ENCODE data around the gene PPFIA2. TPM values are rescaled to one million over a fixed set of nuclear protein-coding genes. Genes with fewer than 3 reads are reported as not detected.

The PPFIA2 gene
- total RNA-seq, 1 experiment from 2014 or later: not detected

DNA sequence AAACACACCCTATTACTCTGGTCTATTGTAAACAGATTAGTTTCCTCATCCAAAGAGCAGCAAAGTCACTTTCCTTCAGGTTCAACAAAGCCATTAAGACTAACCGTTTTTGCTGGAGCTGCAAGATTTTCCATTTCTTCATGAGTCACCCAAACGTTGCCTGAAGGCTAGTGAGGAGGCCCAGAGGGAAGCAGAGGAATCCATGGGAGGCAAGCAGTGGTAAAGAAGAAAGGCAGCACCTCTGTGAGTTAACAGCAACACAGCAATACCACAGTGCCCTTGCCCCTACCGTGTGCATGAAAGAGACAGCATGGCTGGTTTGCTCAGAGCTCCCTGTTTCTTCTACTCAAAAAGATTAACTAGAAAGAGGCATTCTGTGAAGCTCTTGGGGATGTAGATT lies 475.0 kb downstream of the PPFIA2 start:
- ChIA-PET CTCF (no interaction called here), POLR2A (ENCODE audit: unreplicated experiment) (no interaction called here)
- H3K4me1 ChIP-seq (replicated peaks; ENCODE audit: insufficient read depth): no peaks in the 10 kb centered on the region
- H3K4me3 ChIP-seq: no peak overlapping the region
- H3K9me3 ChIP-seq (ENCODE audit: insufficient read depth, low read depth): no peaks in the 10 kb centered on the region
- H3K4me2 ChIP-seq: no peak overlapping the region
- DNase-seq: peak in 1 of 2 experiments; percentile 6
- intact Hi-C loops (cut with micrococcal nuclease; ENCODE audit: unreplicated experiment): loop anchor here (10.0 kb wide), 1 partner anchor 341 kb away; no protein-coding TSS in a partner anchor
- H3K27ac ChIP-seq: no peak overlapping the region
- no peaks in the 10 kb centered on the region for H3K27me3 ChIP-seq (ENCODE audit: insufficient read depth, low read depth)
- H2AFZ ChIP-seq: no peak overlapping the region
- H3K79me2 ChIP-seq (ENCODE audit: low read depth): no peaks in the 10 kb centered on the region
- no peaks in the 10 kb centered on the region; the same call in 1 of the 2 replicates for H3K9me2 ChIP-seq (ENCODE audit: insufficient read depth)
- no TSS peak for BruUV-seq (replicated peaks)
- no peaks in the 10 kb centered on the region for H3F3A ChIP-seq (ENCODE audit: insufficient read depth, low read depth)
- H4K20me1 ChIP-seq (ENCODE audit: insufficient read depth): no peaks in the 10 kb centered on the region; the same call in 1 of the 2 replicates
- no peak for TF ChIP-seq EZH2 (IDR thresholded peaks at IDR 0.05; ENCODE audit: low read depth)
- TF ChIP-seq, protein P1, sequence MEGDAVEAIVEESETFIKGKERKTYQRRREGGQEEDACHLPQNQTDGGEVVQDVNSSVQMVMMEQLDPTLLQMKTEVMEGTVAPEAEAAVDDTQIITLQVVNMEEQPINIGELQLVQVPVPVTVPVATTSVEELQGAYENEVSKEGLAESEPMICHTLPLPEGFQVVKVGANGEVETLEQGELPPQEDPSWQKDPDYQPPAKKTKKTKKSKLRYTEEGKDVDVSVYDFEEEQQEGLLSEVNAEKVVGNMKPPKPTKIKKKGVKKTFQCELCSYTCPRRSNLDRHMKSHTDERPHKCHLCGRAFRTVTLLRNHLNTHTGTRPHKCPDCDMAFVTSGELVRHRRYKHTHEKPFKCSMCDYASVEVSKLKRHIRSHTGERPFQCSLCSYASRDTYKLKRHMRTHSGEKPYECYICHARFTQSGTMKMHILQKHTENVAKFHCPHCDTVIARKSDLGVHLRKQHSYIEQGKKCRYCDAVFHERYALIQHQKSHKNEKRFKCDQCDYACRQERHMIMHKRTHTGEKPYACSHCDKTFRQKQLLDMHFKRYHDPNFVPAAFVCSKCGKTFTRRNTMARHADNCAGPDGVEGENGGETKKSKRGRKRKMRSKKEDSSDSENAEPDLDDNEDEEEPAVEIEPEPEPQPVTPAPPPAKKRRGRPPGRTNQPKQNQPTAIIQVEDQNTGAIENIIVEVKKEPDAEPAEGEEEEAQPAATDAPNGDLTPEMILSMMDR (conservative IDR thresholded peaks at IDR 0.05): no peak
- H3K36me3 ChIP-seq (ENCODE audit: low read depth): no peaks in the 10 kb centered on the region

DNA sequence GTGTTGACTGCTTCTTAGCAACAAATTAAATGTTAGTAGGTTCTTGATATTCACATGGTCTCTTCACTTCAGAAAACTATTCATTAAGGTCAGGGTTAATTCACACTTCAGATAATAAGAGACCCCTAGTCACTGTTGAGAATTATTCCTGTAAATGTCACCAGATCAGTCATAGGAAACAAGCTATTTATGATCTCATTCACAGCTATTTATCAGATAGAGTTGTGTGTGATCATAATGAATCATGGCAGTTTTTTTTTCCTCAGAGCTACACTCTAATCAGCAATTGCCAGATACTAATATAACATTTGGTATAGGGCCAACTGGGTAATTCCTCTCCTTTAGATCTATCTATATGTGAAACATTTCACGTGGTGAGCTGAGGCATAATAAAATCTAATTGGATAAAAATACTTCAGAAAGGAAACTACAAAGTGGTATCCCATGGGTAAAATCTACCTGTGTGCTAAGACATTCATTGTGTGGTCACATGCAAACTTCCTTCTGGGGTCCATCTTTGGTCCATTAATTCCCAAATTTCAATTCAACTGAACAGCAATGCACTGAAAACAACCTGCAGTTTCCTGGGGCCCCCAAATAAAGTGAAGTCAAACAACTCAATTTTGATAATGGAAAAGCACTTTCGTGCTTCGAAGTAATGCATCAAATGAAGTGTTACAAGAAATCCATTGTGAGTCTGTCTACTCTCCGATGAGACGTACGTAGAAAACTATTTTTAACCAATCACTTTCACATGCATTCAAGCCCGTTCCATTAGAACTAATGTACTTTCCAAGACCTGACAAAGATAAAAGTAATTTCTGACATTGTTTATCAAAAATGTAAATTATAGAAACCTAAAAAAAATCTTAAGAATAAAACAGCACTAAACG lies 484.3 kb downstream of the PPFIA2 start:
- no peak overlapping the region for H3K4me3 ChIP-seq
- H3K9me2 ChIP-seq (ENCODE audit: insufficient read depth): no peaks in the 10 kb centered on the region
- no peaks in the 10 kb centered on the region for H4K20me1 ChIP-seq (ENCODE audit: insufficient read depth)
- no peaks in the 10 kb centered on the region for H3F3A ChIP-seq (ENCODE audit: insufficient read depth, low read depth)
- no peaks in the 10 kb centered on the region for H3K4me1 ChIP-seq (replicated peaks; ENCODE audit: insufficient read depth)
- H3K79me2 ChIP-seq (ENCODE audit: low read depth): no peaks in the 10 kb centered on the region
- intact Hi-C loops (cut with micrococcal nuclease; ENCODE audit: unreplicated experiment): no loop called here
- DNase-seq: no peak
- H3K36me3 ChIP-seq (ENCODE audit: low read depth): no peaks in the 10 kb centered on the region
- no TSS peak for BruUV-seq (replicated peaks)
- ChIA-PET CTCF (no interaction called here), POLR2A (ENCODE audit: unreplicated experiment) (no interaction called here)
- no peak overlapping the region for H3K4me2 ChIP-seq
- no peak overlapping the region for H3K27ac ChIP-seq
- TF ChIP-seq, protein P1 (conservative IDR thresholded peaks at IDR 0.05): no peak
- no peak for TF ChIP-seq EZH2 (IDR thresholded peaks at IDR 0.05; ENCODE audit: low read depth)
- no peaks in the 10 kb centered on the region for H3K27me3 ChIP-seq (ENCODE audit: insufficient read depth, low read depth)
- H3K9me3 ChIP-seq (ENCODE audit: insufficient read depth, low read depth): no peaks in the 10 kb centered on the region
- no peak overlapping the region for H2AFZ ChIP-seq

DNA sequence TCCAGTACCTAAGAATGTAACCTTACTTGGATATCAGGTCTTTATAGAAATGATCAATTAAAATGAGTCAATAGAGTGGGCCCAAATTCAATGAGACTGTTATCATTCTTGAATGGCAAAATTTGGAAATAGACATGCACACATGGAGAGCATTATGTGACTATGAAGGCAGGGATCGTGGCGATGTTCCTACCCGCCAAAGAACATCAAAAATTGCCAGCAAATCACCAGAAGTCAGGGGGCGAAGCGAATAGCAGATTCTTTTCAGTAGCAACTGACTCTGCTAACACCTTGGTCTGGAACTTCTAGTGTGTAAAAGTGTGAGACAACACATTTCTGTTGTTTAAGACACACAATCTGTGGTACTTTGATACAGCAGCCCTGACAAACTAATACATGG lies 488.8 kb downstream of the PPFIA2 start:
- Histone ChIP-seq H3K9me2 (ENCODE audit: insufficient read depth) (no peaks in the 10 kb centered on the region), H3K4me3 (no peak overlapping the region), H2AFZ (no peak overlapping the region), H3K27ac (no peak overlapping the region), H3K27me3 (ENCODE audit: insufficient read depth, low read depth) (no peaks in the 10 kb centered on the region), H3K4me2 (no peak overlapping the region), H3F3A (ENCODE audit: insufficient read depth, low read depth) (no peaks in the 10 kb centered on the region), H3K79me2 (ENCODE audit: low read depth) (no peaks in the 10 kb centered on the region), H3K9me3 (ENCODE audit: insufficient read depth, low read depth) (no peaks in the 10 kb centered on the region), H3K36me3 (ENCODE audit: low read depth) (no peaks in the 10 kb centered on the region), H3K4me1 (replicated peaks; ENCODE audit: insufficient read depth) (no peaks in the 10 kb centered on the region), H4K20me1 (ENCODE audit: insufficient read depth) (no peaks in the 10 kb centered on the region)
- ChIA-PET POLR2A (ENCODE audit: unreplicated experiment) (no interaction called here), CTCF (no interaction called here)
- no peak for TF ChIP-seq EZH2 (IDR thresholded peaks at IDR 0.05; ENCODE audit: low read depth)
- TF ChIP-seq, protein P1 (conservative IDR thresholded peaks at IDR 0.05): no peak
- intact Hi-C loops (cut with micrococcal nuclease; ENCODE audit: unreplicated experiment): no loop called here
- no peak for DNase-seq
- no TSS peak for BruUV-seq (replicated peaks)

Data from PC-9 (cell line).